T47D (cell line): ENCODE measurements around the gene CDK19.
"Not testable (repeated sequence)": the region's sequence is repeated elsewhere in the genome, so short reads cannot be mapped to it uniquely, and the experiment has no call there.

ENCODE experiments used
- DNase-seq, 2 experiments: peaks; one replicate each; pipeline versions ENCODE4 v3.0.0 to v3.0.0-alpha.2; 2011 to 2012; ENCODE audit warnings: low read depth in 1 of 2, low spot score in 1 of 2
- JUND ChIP-seq: IDR thresholded peaks from 2 replicates; pipeline ENCODE4 v1.6.1; 2012; ENCODE audit warnings: low read depth
- in situ Hi-C: cut with HindIII; loops from 2 replicates; pipeline ENCODE4 v1.10.0; 2016; ENCODE audit warnings: low sequenced_read_pairs, low pct_unique_long_range_greater_than_20kb

The CDK19 gene

DNA sequence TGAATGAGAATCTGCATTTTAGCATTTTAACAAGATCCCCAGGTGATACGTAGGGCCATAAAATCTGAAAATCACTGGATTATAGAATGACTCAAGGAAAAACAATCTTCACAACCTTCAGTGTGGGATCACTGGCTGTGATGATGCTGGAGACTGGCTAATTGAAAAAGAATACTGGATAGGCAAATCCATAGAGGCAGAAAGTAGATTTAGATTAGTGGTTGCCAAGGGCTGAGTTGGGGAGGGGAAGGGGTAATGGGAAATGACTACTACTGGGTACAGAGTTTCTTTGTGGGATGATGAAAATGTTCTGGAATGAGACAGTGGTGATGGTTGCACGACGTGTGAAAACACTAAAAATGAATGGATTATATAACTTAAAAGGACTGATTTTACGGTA lies 84.1 kb downstream of the CDK19 start:
- in situ Hi-C loops, result no loop called here
- TF ChIP-seq JUND, result no peak
- no peak for DNase-seq

DNA sequence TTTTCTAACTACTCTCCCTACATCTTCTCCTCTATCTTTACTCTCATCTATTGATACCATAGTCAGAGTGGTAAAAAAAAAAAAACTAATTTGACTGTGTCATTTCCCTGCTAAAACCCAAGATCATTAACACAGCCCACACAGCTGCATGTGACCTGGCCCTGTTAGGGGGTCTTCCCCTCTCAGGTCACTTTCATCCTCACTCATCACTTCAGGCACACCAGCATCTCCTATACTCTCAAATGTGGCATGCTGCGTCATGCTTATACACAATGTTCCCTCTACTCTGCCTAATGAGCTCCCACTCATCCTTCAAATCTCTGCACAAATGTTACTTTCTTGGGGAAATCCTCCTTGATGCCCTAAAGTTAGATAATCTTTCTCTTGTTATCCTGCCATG lies 86.8 kb downstream of the CDK19 start:
- DNase-seq, result no peak
- TF ChIP-seq JUND, result no peak
- in situ Hi-C loops, result no loop called here

DNA sequence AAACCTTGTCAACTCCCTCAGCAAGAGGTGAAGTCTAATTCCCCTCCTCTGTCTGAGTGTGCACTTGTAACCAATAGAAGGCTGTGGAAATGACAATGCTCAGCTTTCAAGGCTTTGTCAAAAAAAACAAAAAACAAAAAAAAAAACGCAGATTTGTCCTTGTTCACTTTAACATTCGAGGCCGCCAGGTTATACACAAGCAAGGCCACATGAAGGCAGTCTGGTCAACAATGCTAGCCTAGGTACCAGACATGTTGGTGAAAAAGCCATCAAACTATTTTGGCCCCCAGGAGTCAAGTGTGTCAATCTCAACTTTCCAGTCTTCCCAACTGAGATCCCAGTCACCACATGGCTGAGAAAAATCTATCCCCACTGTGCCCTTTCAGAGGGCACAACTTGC lies 92.3 kb downstream of the CDK19 start:
- in situ Hi-C loops, result no loop called here
- DNase-seq, result no peak

DNA sequence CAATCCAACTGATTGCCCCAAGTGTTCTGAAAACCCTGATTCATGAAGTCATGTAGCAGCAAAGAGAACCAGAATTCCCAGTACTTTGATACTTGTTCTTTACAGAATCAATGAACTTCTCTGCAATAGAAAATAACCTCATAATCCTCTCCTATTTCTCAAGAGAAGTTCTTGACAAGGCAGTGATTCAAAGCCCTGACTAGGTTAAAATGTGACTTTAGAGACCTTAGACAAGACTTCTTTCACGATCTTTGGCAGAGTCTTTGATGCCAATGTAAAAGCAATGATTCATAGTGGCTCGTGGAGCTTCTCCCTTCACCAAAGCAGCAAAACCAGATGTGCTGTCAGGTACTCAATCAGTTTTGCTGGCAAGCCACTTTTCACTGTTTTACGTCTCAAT lies 95.2 kb downstream of the CDK19 start:
- in situ Hi-C loops, result no loop called here
- no peak for TF ChIP-seq JUND
- no peak for DNase-seq

More for the DNA sequence above, 92.3 kb downstream of the CDK19 start:
- no peak for TF ChIP-seq JUND

DNA sequence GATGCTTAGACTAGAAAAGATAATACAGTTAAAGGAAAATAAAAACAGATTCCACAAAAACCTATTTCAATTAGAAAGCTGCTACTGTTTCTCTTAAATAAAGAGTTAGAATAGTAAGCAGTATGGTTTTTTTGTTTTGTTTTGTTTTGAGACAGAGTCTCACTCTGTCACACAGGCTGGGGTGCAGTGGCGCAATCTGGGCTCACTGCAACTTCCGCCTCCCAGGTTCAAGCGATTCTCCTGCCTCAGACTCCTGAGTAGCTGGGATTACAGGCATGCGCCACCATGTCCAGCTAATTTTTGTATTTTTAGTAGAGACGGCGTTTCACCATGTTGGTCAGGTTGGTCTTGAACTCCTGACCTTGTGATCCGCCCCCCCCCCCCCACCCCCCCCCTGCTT lies 95.7 kb downstream of the CDK19 start:
- DNase-seq, in situ Hi-C loops: not testable (repeated sequence)

GRCh38 chr6:110714143-110714542 lies 101.1 kb downstream of the CDK19 start:
- in situ Hi-C loops, result no loop called here
- DNase-seq, result no peak
- no peak for TF ChIP-seq JUND

GRCh38 chr6:110712238-110712637 lies 103.0 kb downstream of the CDK19 start:
- in situ Hi-C loops, result no loop called here

GRCh38 chr6:110710115-110710514 lies 105.2 kb downstream of the CDK19 start:
- in situ Hi-C loops, result no loop called here
- no peak for TF ChIP-seq JUND

More at GRCh38 chr6:110712238-110712637, 103.0 kb downstream of the CDK19 start:
- TF ChIP-seq JUND, result no peak
- no peak for DNase-seq

DNA sequence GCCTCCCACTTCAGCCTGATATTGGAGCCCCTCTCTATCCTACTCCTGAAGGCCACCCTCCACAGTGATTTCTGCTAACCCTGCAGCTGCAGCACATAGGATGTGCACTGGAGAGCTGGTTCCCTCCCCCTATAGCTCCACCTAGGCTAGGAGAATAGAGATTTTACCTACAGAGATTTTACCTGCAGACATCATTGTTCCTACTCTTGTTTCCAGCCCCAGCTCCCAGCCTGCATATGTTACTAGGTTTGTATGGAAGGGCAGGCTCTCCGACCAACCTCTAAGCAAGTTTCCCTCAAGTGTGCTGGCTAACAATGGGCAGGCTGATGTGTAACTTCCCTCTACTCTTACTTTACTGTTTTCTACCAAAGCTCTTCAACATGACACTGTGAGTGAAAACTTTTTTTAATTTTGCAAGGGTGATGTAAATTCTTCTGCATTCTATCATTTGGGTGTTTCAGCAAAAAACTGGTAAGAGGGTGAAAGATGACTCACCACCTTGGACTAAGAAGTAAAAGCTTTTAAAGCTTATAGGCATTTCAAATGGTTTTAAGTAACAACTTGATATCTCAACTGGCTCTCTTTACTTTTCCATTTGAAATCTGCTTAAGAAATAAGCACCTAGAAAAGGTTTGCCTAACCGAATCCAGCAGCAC lies 106.8 kb downstream of the CDK19 start:
- no peak for DNase-seq
- no peak for TF ChIP-seq JUND
- in situ Hi-C loops, result no loop called here

More at GRCh38 chr6:110710115-110710514, 105.2 kb downstream of the CDK19 start:
- DNase-seq, result no peak

DNA sequence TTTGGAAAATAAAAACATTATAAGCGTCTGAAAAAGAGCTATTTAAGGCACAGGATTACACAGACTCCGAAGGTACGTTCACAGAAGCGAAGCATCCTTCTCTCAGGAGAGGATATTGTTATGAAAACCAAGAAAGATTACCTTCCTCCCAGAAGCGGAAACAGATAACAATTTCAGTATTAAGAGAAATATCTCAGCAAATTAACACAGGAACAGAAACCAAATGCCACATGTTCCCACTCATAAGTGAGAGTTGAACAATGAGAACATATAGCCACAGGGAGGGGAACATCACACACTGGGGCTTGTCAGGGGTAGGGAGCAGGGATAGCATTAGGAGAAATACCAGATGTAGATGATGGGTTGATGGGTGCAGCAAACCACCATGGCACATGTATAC lies 109.7 kb downstream of the CDK19 start:
- no peak for TF ChIP-seq JUND
- in situ Hi-C loops, result no loop called here
- DNase-seq, result no peak

DNA sequence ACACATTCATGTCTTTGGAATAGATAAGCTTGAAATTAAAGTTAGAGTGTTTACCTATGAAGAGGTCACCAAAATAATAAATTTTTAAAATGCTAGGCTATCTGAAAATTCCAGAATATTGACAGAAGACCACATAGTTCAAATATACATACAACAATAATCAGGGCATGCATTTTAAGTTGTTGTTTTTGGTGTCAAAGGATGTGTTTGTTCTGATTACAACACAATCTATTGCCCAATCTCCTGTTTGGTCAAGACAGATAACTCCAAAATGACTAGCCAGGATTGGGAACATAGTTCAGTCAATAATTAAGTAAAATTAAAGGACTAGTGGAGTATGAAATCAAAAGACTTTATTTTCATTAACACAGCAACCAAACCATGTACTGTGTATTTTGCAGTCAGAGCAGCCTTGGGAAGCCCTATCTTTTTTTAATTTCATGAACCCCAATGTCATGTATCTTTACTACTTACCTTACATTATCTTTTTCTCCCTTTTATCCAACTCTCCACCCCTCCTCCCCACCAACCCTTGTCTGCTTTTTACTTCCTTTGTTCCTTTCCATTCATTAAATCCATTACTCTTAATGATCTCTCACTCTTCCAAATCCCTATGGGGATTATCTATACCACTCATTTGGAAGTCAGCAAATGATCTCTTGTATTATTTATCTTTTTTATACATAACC lies 111.2 kb downstream of the CDK19 start:
- TF ChIP-seq JUND, result no peak
- in situ Hi-C loops, result no loop called here
- no peak for DNase-seq

- in situ Hi-C loops, result no loop called here
- no peak for TF ChIP-seq JUND
- DNase-seq, result no peak
Measured at GRCh38 chr6:110703010-110703905, 112.0 kb downstream of the CDK19 start.

DNA sequence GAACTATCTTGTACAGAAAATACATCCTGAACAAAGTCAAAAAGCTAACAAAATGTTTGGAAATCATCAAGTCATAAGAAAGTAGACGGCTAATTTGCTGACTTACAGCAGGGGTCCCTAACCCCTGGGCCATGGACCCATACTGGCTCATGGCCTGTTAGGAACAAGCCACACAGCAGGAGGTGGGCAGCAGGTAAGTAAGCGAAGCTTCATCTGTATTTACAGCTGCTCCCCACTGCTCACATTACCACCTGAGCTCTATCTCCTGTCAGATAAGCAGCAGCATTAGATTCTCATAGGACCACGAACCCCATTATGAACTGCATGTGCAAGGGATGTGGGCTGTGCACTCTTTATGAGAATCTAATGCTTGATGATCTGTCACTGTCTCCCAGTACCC lies 115.5 kb downstream of the CDK19 start:
- in situ Hi-C loops, result no loop called here
- TF ChIP-seq JUND, result no peak

More for the DNA sequence above, 115.5 kb downstream of the CDK19 start:
- DNase-seq, result no peak
